GM12892 (cell line): ENCODE results near the gene SNX19.

ENCODE experiments used
- POLR2A ChIP-seq: IDR thresholded peaks from 2 replicates; pipeline ENCODE4 v1.6.1; 2011; ENCODE audit warnings: low read depth, low read length, control low read depth
- POLR2AphosphoS5 ChIP-seq: IDR thresholded peaks from 2 replicates; pipeline ENCODE4 v1.6.1; 2011; ENCODE audit warnings: low read depth, low read length, control low read depth
- TAF1 ChIP-seq: IDR thresholded peaks from 2 replicates; pipeline ENCODE4 v1.6.1; 2011; ENCODE audit warnings: low read depth, mild to moderate bottlenecking, control low read depth, low read length, borderline replicate concordance

- TF ChIP-seq TAF1 (no peak), POLR2AphosphoS5 (no peak), POLR2A (no peak)
Measured at GRCh38 chr11:130932086-130932712, 15.9 kb upstream of the SNX19 start.
